ENCODE measurements around the gene WDFY1.
A peak's percentile ranks its signal among the peaks of the same experiment; 100 is the strongest.
"Not testable (repeated sequence)": the region's sequence is repeated elsewhere in the genome, so short reads cannot be mapped to it uniquely, and the experiment has no call there.

The WDFY1 gene

GRCh38 chr2:223967981-223968380, 22.8 kb upstream of the WDFY1 start:
- no peak for DNase-seq
- intact Hi-C loops (cut with DNase I): no loop called here

- intact Hi-C loops (cut with DNase I): loop anchor here (10.0 kb wide), 1 partner anchor 625 kb away; the partner anchor contains the start of gene CUL3
Measured at GRCh38 chr2:223959688-223960087, 14.6 kb upstream of the WDFY1 start.

GRCh38 chr2:223957092-223957851, 12.1 kb upstream of the WDFY1 start, which contains the start of gene MRPL44:
Gene MRPL44, plus strand, starts transcription at chr2:223957463. Its CDS starts 10 bp downstream, at chr2:223957473.
- DNase-seq: peak; percentile 97 to 100 (median 99)
- intact Hi-C loops (cut with DNase I): loop anchor here (1.0 to 10.0 kb wide), 3 partner anchors 12 to 628 kb away; partner anchors contain the start of genes CUL3 and WDFY1

More at GRCh38 chr2:223959688-223960087, 14.6 kb upstream of the WDFY1 start:
- peak in 3 of 10 donors; percentile 20 to 37 (median 29) for DNase-seq

DNA sequence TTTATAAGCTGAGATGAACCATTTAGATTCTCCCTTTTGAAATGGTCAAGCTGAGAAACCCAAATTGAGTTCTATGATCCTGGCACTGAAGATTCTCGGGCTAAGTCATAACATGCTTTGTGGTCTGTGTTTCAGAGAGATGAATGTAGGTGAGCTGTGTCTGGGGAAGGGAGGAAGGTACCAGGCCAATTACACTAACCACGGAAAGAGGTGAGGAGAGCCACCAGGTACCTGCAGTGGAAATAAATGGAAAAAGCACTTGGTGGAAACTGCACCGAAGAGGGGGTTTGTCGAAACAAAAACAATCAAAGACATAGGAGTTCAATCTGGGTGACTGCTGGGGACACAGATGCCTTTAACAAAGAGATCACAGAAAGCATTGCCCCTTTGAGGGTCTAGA, 11.2 kb upstream of the WDFY1 start:
- intact Hi-C loops (cut with DNase I): loop anchor here (2.0 to 10.0 kb wide), 2 partner anchors 25 to 629 kb away; partner anchors contain the start of gene CUL3
- no peak for DNase-seq

GRCh38 chr2:223954401-223954800, 9.3 kb upstream of the WDFY1 start:
- intact Hi-C loops (cut with DNase I): loop anchor here (10.0 kb wide), 1 partner anchor 630 kb away; the partner anchor contains the start of gene CUL3

DNA sequence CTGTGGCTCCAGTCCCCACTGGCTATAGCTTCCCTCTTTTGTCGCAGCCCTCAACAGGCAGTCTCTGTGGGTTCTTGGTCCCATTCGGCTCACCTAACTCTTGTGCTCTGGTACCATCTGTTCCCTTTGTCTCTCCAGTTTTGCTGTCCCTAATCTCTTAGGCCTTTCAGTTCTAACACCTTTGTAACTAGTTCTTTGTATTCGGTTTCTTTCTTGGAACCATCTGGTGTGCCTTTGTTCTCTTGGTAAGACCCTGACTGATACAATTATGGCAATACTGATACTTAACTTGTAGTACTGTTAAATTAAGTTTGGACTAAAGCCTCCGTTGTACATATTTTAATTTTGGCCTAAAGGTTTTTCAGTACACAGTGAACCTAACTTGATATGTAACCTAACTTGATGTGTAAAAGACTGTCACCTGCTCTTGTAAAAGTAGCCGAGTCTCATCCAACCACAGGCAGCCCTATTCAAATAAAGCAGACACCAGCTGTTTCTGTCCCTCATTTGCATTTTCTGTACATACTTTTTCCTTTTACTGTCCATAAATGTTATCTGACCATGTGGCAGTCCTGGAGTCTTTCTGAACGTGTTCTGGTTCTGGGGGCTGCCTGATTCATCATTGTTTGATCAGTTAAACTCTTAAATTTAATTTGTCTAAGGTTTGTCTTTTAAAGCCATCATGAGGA, 7.3 kb upstream of the WDFY1 start:
- intact Hi-C loops (cut with DNase I): loop anchor here (10.0 kb wide), 1 partner anchor 632 kb away; the partner anchor contains the start of gene CUL3
- no peak for DNase-seq

More at GRCh38 chr2:223954401-223954800, 9.3 kb upstream of the WDFY1 start:
- DNase-seq: no peak

DNA sequence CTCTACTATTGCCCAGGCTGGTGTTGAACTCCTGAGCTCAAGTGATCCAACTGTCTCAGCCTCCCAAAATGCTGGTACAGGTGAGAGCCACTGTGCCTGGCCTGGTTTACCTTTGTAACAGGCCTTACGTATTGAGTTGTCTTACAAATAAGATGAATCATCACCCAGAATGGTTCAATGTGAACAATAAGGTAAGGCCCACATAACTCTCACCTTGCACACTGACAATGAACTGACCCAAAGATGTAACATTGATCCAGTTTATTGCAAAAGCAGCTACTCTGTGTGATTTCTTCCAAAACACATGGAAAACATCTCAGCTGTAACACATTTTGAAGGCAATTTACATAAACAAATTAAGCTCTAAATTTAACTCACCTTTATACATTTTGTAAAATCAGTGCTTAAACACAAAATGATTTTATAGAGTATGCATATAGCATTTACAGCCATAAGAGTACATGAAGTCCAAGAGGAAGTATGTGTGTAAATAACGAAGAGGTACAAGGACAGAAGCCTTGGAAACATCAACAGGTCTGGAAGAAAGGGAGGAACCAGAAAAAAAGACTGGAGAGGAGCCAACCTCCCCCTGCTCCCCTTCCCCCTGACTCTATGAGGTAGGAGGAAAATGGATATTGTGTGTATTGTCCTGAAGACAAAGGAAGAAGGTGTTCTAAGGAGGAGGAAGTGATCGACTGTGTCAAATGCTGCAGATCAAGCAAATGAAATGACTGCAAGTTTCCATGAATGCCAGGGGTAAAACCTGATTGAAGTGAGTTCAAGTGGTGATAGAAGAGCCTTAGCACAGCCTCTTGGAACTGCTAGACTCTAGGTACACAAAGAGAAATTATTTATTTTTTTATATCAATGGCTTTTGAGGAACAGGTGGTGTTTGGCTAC, 5.6 kb upstream of the WDFY1 start:
- DNase-seq: no peak
- intact Hi-C loops (cut with DNase I): loop anchor here (10.0 kb wide), 1 partner anchor 634 kb away; the partner anchor contains the start of gene CUL3

DNA sequence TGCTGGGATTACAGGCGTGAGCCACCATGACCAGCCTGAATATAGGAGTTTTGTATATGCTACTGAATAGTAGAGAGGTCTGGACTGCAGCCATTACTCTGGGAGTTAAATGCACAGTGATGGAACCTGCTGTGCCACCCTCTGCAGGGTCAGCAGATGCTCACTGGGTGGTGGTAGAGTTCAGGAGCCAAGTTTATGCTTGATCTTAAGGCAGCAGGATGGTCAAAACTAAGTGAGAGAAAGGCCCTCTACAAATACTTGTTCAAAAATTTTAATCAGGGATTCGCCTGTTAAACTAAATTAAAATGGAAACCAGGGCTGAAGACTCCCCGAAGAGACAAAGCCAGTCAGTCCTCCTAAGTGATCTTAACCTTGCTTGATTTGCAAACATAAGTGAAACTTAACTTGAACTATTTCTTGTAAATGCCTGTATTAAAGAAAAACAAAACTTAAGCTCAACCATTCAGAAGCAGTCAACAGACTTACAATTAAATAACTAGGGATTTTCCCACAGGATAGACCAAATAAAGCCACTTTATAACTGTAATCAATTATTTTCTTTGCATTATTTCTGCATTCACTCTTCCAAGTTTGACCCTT, 4.2 kb upstream of the WDFY1 start:
- intact Hi-C loops (cut with DNase I): no loop called here

GRCh38 chr2:223947711-223948205, 2.6 kb upstream of the WDFY1 start:
- intact Hi-C loops (cut with DNase I): no loop called here

More for the DNA sequence above, 4.2 kb upstream of the WDFY1 start:
- DNase-seq: no peak

DNA sequence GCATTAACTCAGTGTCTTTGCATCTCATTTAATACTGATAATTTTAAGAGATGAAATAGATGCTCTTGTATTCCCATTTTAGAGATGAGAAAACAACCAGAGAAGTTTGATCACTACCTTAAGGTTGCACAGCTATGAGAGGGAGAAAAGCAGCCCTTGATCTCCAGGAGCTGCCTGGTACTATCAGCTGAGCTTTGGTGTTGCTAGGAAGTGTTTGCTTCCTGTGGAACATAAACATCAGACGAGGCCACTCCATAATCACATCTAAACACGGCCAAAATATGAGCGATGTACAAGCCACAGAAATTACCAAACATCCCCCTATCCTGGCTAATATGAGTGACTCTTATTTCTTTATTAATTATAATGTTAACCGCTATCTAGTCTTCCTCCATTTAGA, 620 bp upstream of the WDFY1 start:
- intact Hi-C loops (cut with DNase I): loop anchor here (1.0 kb wide), 1 partner anchor 12 kb away; the partner anchor contains the start of gene MRPL44
- no peak for DNase-seq

More at GRCh38 chr2:223947711-223948205, 2.6 kb upstream of the WDFY1 start:
- no peak for DNase-seq

DNA sequence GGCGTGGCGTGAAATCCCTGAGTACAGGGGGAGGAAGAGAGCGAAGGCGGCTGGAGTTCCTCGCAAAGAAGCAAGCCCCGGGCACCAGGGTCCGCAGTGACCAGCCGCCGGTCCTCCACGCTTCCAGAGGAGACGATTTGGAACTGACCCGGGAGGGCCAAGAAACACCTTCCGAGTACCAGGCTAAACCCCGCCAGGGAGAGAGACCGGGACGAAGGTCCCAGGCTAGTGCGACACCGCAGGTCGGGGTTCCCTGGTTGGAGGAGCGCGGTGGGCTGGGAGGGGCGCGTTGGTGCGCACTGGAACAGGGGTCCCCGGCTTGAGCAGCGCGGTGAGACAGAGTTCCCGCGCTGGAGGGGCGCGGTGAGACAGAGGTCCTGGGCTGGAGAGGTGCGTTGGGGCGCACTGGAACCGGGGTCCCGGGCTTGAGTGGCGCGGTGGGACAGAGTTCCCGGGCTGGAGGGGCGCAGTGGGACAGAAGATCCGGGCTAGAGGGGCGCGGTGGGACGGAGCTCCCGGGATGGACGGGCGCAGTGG, 901 bp downstream of the WDFY1 start:
- peak; percentile 17 to 89 (median 44) for DNase-seq
- intact Hi-C loops (cut with DNase I): no loop called here

GRCh38 chr2:223943561-223944008, 1.6 kb downstream of the WDFY1 start:
- DNase-seq: peak in 2 of 10 donors; percentile 13 to 20
- intact Hi-C loops (cut with DNase I): no loop called here

DNA sequence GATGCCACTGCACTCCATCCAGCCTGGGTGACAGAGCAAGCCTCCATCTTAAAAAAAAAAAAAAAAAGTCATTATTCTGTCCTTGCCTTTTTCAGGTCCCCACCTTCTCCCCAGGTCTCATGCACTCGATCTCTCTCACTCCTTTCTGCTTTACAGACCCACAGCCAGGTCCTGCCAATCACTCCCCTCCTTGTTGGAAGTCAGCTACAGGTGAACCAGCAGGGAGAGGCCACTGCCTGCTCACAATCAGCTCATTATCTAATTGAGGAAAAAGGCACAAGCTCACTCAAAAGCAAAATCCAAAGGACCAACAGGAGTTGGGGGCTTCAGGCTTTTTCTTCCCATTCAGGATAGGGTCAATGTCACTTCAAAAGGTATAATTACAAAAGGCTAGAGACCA, 2.0 kb downstream of the WDFY1 start:
- intact Hi-C loops (cut with DNase I): no loop called here
- DNase-seq: no peak

DNA sequence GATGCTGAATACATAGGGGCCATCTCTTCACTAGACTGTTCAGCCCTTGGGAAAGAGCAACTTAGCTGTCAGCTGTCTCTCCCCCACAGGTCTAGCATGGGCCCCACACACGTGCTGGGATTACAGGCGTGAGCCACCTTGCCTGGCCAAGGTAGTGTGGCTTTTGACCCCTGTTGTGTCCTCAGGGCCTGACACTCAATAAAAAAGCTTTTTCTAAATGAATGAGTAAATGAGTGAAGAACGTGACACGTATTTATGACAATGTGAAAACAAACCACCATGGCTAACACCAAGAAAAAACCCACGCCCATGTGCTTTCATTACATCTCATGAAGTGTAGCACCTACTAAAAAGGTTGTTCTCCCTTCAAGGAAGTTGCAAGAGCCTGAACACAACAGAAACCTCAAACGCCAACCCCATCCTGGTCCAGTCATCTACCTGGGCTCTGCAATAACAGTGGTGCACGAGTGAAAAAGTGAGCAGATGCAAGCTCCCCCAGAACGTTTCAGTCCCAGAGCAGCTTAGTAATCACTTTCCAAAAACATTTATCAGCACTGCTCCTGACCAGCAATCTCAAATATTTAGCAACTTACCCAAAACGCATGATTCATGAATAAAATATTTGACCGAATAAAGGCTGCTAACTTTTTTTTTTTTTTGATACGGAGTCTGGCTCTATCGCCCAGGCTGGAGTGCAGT, 3.4 kb downstream of the WDFY1 start:
- intact Hi-C loops (cut with DNase I): no loop called here
- no peak for DNase-seq

DNA sequence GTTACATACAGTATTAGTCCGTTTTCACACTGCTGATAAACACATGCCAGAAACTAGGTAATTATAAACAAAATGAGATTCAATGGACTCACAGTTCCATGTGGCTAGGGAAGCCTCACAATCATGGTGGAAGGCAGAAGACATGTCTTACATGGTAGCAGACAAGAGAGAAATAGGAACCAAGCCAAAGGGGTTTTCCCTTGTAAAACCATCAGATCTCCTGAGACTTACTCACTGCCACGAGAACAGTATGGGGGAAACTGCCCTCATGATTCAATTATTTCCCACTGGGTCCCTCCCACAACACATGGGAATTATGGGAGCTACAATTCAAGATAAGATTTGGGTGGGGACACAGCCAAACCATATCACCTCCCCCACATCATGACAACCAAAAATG, 5.7 kb downstream of the WDFY1 start:
- intact Hi-C loops (cut with DNase I); DNase-seq: not testable (repeated sequence)

- DNase-seq: no peak
- intact Hi-C loops (cut with DNase I): no loop called here
Measured at GRCh38 chr2:223937535-223937934, 7.6 kb downstream of the WDFY1 start.

DNA sequence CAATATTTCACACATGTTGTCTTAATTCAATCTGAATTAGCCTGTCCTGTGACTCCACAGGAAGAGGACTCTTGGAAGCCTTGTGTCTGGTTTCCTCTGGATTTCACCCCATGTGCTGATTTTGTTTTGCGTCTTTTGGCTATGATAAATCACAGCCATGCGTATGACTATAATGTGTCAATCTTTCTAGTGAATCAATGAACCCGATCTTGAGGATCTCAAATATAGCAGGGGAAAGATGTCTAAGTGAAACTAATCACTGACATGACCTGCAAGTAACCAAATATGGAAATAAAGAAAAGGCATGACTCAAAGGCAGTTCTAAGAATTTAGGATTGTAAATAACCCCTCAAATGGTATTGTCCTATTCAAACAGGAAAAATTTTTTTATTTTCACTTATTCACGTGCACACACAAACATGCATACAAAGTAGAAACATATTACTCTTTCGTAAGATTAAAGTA, 8.2 kb downstream of the WDFY1 start:
- intact Hi-C loops (cut with DNase I): no loop called here
- no peak for DNase-seq

GRCh38 chr2:223935459-223936125, 9.5 kb downstream of the WDFY1 start:
- DNase-seq: no peak

More at GRCh38 chr2:223935459-223936125, 9.5 kb downstream of the WDFY1 start:
- intact Hi-C loops (cut with DNase I): no loop called here

All from posterior cingulate gyrus (tissue), 11 donors.